Measurements from ENCODE around the gene TPP1. TPM values are rescaled to one million over a fixed set of nuclear protein-coding genes. Genes with fewer than 3 reads are reported as not detected.

The TPP1 gene
- total and polyA plus RNA-seq, 4 donors: 52.8 to 108 (median 86.5) TPM

- Histone ChIP-seq H3K4me1 (ENCODE audit: control insufficient read depth in 4 of 4, insufficient read depth in 4 of 4, low read length in 3 of 4) (no peaks in the 10 kb centered on the region), H3K9me3 (ENCODE audit: control insufficient read depth in 4 of 4, low read length in 3 of 4) (no peaks in the 10 kb centered on the region), H3K27ac (ENCODE audit: low read depth in 1 of 2, low read length in 2 of 2) (no peak overlapping the region), H3K27me3 (ENCODE audit: control insufficient read depth in 4 of 4, insufficient read depth in 4 of 4, low read length in 3 of 4) (no peaks in the 10 kb centered on the region), H3K4me3 (ENCODE audit: low read depth in 1 of 3, low read length in 3 of 3) (no peak overlapping the region), H3K36me3 (ENCODE audit: control insufficient read depth in 4 of 4, insufficient read depth in 3 of 4, low read depth in 1 of 4, low read length in 3 of 4) (no peaks in the 10 kb centered on the region), H3K9ac (ENCODE audit: low read depth in 1 of 2, low read length in 2 of 2) (no peak overlapping the region)
- no peak for DNase-seq (ENCODE audit: low spot score)
- WGBS: 64% methylated on average over 3 of the region's 3 CpGs
- TF ChIP-seq RXRA (IDR thresholded peaks at IDR 0.05): no peak
- no peak for TF ChIP-seq ATF3 (IDR thresholded peaks at IDR 0.05)
- TF ChIP-seq NR2F2 (IDR thresholded peaks at IDR 0.05): no peak
- no peak for TF ChIP-seq SP1 (IDR thresholded peaks at IDR 0.05)
These were observed 44.7 kb upstream of the TPP1 start for GRCh38 chr11:6663794-6664469.

- no peaks in the 10 kb centered on the region for H3K9me3 ChIP-seq (ENCODE audit: control insufficient read depth in 4 of 4, low read length in 3 of 4)
- no peak for TF ChIP-seq FOXA1 (IDR thresholded peaks at IDR 0.05)
- WGBS: 82% methylated on average over 3 of the region's 3 CpGs
- DNase-seq (ENCODE audit: low spot score): no peak
- no peak overlapping the region for H3K9ac ChIP-seq (ENCODE audit: low read depth in 1 of 2, low read length in 2 of 2)
- no peak overlapping the region for H3K4me3 ChIP-seq (ENCODE audit: low read depth in 1 of 3, low read length in 3 of 3)
- no peaks in the 10 kb centered on the region for H3K4me1 ChIP-seq (ENCODE audit: control insufficient read depth in 4 of 4, insufficient read depth in 4 of 4, low read length in 3 of 4)
- H3K27ac ChIP-seq (ENCODE audit: low read depth in 1 of 2, low read length in 2 of 2): no peak overlapping the region
- no peaks in the 10 kb centered on the region for H3K36me3 ChIP-seq (ENCODE audit: control insufficient read depth in 4 of 4, insufficient read depth in 3 of 4, low read depth in 1 of 4, low read length in 3 of 4)
- H3K27me3 ChIP-seq (ENCODE audit: control insufficient read depth in 4 of 4, insufficient read depth in 4 of 4, low read length in 3 of 4): no peaks in the 10 kb centered on the region
These were observed 41.5 kb upstream of the TPP1 start for GRCh38 chr11:6660712-6661111.

- Histone ChIP-seq H3K4me1 (ENCODE audit: control insufficient read depth in 4 of 4, insufficient read depth in 4 of 4, low read length in 3 of 4) (peaks cover 0 to 10% (median 3%) of the 10 kb centered on the region in 4 donors), H3K4me3 (ENCODE audit: low read depth in 1 of 3, low read length in 3 of 3) (no peak overlapping the region)
These were observed 39.4 kb upstream of the TPP1 start for GRCh38 chr11:6658647-6659046.

More at GRCh38 chr11:6658647-6659046, 39.4 kb upstream of the TPP1 start:
- Histone ChIP-seq H3K27ac (ENCODE audit: low read depth in 1 of 2, low read length in 2 of 2) (no peak overlapping the region), H3K9me3 (ENCODE audit: control insufficient read depth in 4 of 4, low read length in 3 of 4) (no peaks in the 10 kb centered on the region), H3K9ac (ENCODE audit: low read depth in 1 of 2, low read length in 2 of 2) (no peak overlapping the region), H3K36me3 (ENCODE audit: control insufficient read depth in 4 of 4, insufficient read depth in 3 of 4, low read depth in 1 of 4, low read length in 3 of 4) (no peaks in the 10 kb centered on the region), H3K27me3 (ENCODE audit: control insufficient read depth in 4 of 4, insufficient read depth in 4 of 4, low read length in 3 of 4) (no peaks in the 10 kb centered on the region)
- no peak for DNase-seq (ENCODE audit: low spot score)
- no peak for TF ChIP-seq REST (IDR thresholded peaks at IDR 0.05)
- no peak for TF ChIP-seq NR2F2 (IDR thresholded peaks at IDR 0.05)
- TF ChIP-seq MAX (IDR thresholded peaks at IDR 0.05): no peak
- TF ChIP-seq SP1 (IDR thresholded peaks at IDR 0.05): no peak
- no peak for TF ChIP-seq HNF4A (conservative IDR thresholded peaks at IDR 0.05)
- TF ChIP-seq CTCF (IDR thresholded peaks at IDR 0.05; ENCODE audit: low read depth, low read length, missing input control): no peak
- TF ChIP-seq TAF1 (conservative IDR thresholded peaks at IDR 0.05): no peak

All from liver (tissue), 9 donors.